Body of pancreas (tissue), 4 donors: Measurements from ENCODE around the gene KRTAP5-1. TPM values are rescaled to one million over a fixed set of nuclear protein-coding genes. Genes with fewer than 3 reads are reported as not detected.
A peak's percentile ranks its signal among the peaks of the same experiment; 100 is the strongest.

Source experiments
- ATAC-seq: fragments of 150-250 bp; one replicate; pipeline ENCODE4 v1.9.1; 2016
- DNase-seq, 4 donors: peaks; one replicate each; pipeline ENCODE4 v3.0.0-alpha.2; 2019
- H3K27ac ChIP-seq, 4 donors: fragments of 200-600 bp; sonication (generic); 1 replicate in 3 of 4; 2 replicates in 1 of 4; pipeline versions ENCODE4 v1.5.1 to v1.6.1; 2016 to 2019; ENCODE audit warnings: mild to moderate bottlenecking in 1 of 4, mixed read lengths in 1 of 4, moderate library complexity in 1 of 4
- H3K27me3 ChIP-seq, 2 donors: fragments of 200-600 bp; sonication (generic); one replicate each; pipeline ENCODE4 v1.6.0; 2016; ENCODE audit warnings: mild to moderate bottlenecking in 1 of 2
- H3K36me3 ChIP-seq, 2 donors: fragments of 200-600 bp; sonication (generic); replicated peaks in 1 of 2; 2 replicates each; pipeline ENCODE4 v1.5.1; 2016; ENCODE audit warnings: low read depth in 2 of 2; ENCODE audit not compliant: insufficient read depth in 1 of 2
- H3K4me1 ChIP-seq: fragments of 200-600 bp; sonication (generic); one replicate; pipeline ENCODE4 v1.6.0; 2016
- H3K4me3 ChIP-seq, 2 donors: fragments of 200-600 bp; sonication (generic); 1 replicate in 1 of 2; 2 replicates in 1 of 2; pipeline ENCODE4 v1.5.1; 2016 to 2019
- H3K9me3 ChIP-seq, 3 donors: fragments of 200-600 bp; sonication (generic); 1 replicate in 2 of 3; 2 replicates in 1 of 3; pipeline ENCODE4 v1.5.1; 2016
- POLR2A ChIP-seq, 3 donors: fragments of 450-650 bp; IDR thresholded peaks; one replicate each; pipeline ENCODE4 v1.6.1; 2016; ENCODE audit warnings: antibody characterized with exemption in 3 of 3, mild to moderate bottlenecking in 2 of 3
- WGBS, 2 donors: methylation state at CpG; one replicate each; pipeline ENCODE4 v1.1.5; 2017; 5-methylcytosine and 5-hydroxymethylcytosine counted together
- intact Hi-C: fragments of 100-400 bp; cut with DNase I; formaldehyde crosslinking; loops from one replicate; pipeline ENCODE4 v1.15.1; 2023
- total RNA-seq, 2 donors: library from RNA; depleted of rRNA; stranded (reverse); fragments of >200 nt; gene quantifications; one replicate each; pipeline ENCODE4 v1.1.0, GENCODE V29; 2016
- TF ChIP-seq, protein P1 (sequence below), 7 experiments: fragments of 450-650 bp in 4 of 7; fragments of 200-600 bp in 3 of 7; sonication (generic) in 3 of 7; IDR thresholded peaks; one replicate each; pipeline ENCODE4 v1.5.1; 2016 to 2019; ENCODE audit warnings: antibody characterized with exemption in 7 of 7

The KRTAP5-1 gene
- total RNA-seq, 2 donors from 2014 or later: not detected

DNA sequence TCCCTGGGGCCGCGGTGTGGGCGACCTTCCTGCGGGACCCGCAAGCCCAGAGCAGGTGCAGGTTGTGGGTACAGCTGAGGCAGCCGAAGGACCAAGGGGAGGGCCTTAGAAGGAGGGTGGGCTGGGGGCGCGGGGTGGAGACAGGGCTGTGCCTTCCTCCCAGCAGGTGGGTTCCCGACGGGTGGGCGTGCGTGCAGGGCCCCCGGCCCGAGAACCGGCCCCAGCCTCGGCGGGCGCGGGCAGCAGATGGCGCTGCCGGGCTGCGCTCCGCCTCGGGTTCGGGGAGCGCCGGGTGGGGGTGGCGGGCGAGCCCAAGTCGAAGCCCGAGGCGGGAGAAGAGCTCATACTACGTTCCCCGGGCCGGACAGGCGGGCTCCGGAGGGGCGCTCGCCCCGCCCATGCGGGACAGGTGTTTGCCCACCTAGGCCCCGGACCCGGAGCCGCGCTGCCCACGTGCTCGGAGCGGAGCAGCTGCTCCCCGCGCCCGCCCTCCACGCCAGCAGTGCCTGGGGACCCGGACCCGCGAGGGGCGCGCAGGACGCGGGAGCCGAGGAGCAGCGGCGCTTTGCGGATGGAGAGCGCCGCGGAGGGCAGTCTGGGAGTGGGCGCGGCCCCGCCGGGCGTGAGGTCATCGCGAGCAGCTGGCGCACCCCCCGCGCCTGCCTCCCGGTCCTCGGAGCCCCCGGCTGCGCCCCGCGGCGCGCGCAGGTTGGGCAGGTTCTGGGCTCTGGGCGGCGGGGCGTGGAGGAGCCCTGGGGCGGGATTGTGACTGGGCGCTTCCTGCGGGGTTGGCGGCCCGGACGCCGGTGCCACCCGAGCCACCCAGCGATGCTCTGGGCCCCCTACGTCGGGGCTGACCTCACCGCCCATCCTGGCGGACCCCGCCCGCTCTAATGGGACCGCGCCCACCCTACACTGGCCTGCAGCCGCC, 38.3 kb downstream of the KRTAP5-1 start:
- DNase-seq (peak; percentile 49 to 71 (median 62)), ATAC-seq (peak; percentile 64)
- Histone ChIP-seq H3K4me3 (peak overlapping the region in 1 of 2 donors; percentile 2), H3K27ac (peak overlapping the region in 2 of 4 donors; percentile 44 to 77), H3K27me3 (no peaks in the 10 kb centered on the region), H3K9me3 (no peaks in the 10 kb centered on the region), H3K4me1 (peaks cover 29% of the 10 kb centered on the region), H3K36me3 (no peaks in the 10 kb centered on the region)
- 0 to 4% methylated on average over 6 to 69 of the region's 106 CpGs for WGBS, 2 donors
- TF ChIP-seq POLR2A (IDR thresholded peaks at IDR 0.05): peak in 2 of 3 donors; percentile 11 to 22
- TF ChIP-seq, protein P1, sequence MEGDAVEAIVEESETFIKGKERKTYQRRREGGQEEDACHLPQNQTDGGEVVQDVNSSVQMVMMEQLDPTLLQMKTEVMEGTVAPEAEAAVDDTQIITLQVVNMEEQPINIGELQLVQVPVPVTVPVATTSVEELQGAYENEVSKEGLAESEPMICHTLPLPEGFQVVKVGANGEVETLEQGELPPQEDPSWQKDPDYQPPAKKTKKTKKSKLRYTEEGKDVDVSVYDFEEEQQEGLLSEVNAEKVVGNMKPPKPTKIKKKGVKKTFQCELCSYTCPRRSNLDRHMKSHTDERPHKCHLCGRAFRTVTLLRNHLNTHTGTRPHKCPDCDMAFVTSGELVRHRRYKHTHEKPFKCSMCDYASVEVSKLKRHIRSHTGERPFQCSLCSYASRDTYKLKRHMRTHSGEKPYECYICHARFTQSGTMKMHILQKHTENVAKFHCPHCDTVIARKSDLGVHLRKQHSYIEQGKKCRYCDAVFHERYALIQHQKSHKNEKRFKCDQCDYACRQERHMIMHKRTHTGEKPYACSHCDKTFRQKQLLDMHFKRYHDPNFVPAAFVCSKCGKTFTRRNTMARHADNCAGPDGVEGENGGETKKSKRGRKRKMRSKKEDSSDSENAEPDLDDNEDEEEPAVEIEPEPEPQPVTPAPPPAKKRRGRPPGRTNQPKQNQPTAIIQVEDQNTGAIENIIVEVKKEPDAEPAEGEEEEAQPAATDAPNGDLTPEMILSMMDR (IDR thresholded peaks at IDR 0.05): peak; percentile 58 to 88 (median 77)
- intact Hi-C loops: no loop called here

DNA sequence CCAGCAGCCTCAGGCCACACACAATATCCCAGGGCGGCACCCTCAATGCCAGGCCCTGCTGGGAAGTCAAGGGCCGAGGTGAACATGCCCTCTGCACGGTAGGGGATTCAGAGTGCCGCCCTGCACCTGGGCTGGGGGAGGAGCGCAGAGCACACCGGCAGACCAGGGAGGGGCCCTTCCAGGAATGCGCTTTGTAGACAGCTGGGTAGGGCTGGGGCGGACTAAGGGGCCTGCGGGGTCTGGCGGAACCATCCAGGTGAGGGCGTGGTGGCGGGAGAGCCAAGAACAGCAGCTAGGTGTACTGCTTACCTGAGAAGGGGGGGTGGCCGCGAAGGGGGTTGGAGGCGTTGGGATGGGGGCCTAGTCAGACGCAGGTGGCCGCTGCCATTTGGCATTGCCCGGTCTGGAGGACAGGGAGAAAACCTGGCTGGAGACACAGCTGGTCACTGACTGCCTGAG, 39.0 kb downstream of the KRTAP5-1 start:
- peaks cover 29% of the 10 kb centered on the region for H3K4me1 ChIP-seq
- no peaks in the 10 kb centered on the region for H3K36me3 ChIP-seq
- intact Hi-C loops: no loop called here
- 12 to 27% methylated on average over 15 to 16 of the region's 18 CpGs for WGBS, 2 donors
- no peak overlapping the region for H3K27ac ChIP-seq
- no peaks in the 10 kb centered on the region for H3K9me3 ChIP-seq
- H3K4me3 ChIP-seq: no peak overlapping the region
- TF ChIP-seq, protein P1 (IDR thresholded peaks at IDR 0.05): no peak
- no peak for TF ChIP-seq POLR2A (IDR thresholded peaks at IDR 0.05)
- peak in 1 of 4 donors; percentile 15 for DNase-seq
- no peak for ATAC-seq
- H3K27me3 ChIP-seq: no peaks in the 10 kb centered on the region

GRCh38 chr11:1545432-1545831, 39.7 kb downstream of the KRTAP5-1 start:
- 72 to 77% methylated on average over 5 of the region's 5 CpGs for WGBS, 2 donors
- ATAC-seq (no peak), DNase-seq (no peak)
- Histone ChIP-seq H3K4me1 (peaks cover 29% of the 10 kb centered on the region), H3K4me3 (no peak overlapping the region), H3K27ac (no peak overlapping the region), H3K27me3 (no peaks in the 10 kb centered on the region), H3K36me3 (no peaks in the 10 kb centered on the region), H3K9me3 (no peaks in the 10 kb centered on the region)
- intact Hi-C loops: no loop called here
- TF ChIP-seq, protein P1 (IDR thresholded peaks at IDR 0.05): no peak
- TF ChIP-seq POLR2A (IDR thresholded peaks at IDR 0.05): no peak

GRCh38 chr11:1544536-1544935, 40.5 kb downstream of the KRTAP5-1 start:
- DNase-seq: no peak
- intact Hi-C loops: loop anchor here (5.0 kb wide), 1 partner anchor 33 kb away; no protein-coding TSS in a partner anchor
- no peaks in the 10 kb centered on the region for H3K36me3 ChIP-seq
- H3K4me1 ChIP-seq: peaks cover 29% of the 10 kb centered on the region
- WGBS, 2 donors: 67 to 84% methylated on average over 5 to 6 of the region's 6 CpGs
- TF ChIP-seq, protein P1 (IDR thresholded peaks at IDR 0.05): no peak
- TF ChIP-seq POLR2A (IDR thresholded peaks at IDR 0.05): no peak
- no peaks in the 10 kb centered on the region for H3K27me3 ChIP-seq
- H3K9me3 ChIP-seq: no peaks in the 10 kb centered on the region
- no peak overlapping the region for H3K27ac ChIP-seq
- ATAC-seq: no peak
- H3K4me3 ChIP-seq: no peak overlapping the region
